NCI-H2196 treated with DMSO at 0.1 percent for 48 hours (cell line): Measurements from ENCODE around the gene NXPH1.
"Not testable (repeated sequence)": the region's sequence is repeated elsewhere in the genome, so short reads cannot be mapped to it uniquely, and the experiment has no call there.

ENCODE experiments used
- DNase-seq: peaks from one replicate; lab custom pipeline; 2025; ENCODE audit not compliant: unreplicated experiment; lab: John Stamatoyannopoulos, UW

NXPH1 gene

GRCh38 chr7:8684426-8684825 lies 251.0 kb downstream of the NXPH1 start:
- DNase-seq, result no peak

- DNase-seq, result no peak
Observed at GRCh38 chr7:8699875-8700624, 266.6 kb downstream of the NXPH1 start.

- DNase-seq, result no peak
Observed at GRCh38 chr7:8702807-8703206, 269.4 kb downstream of the NXPH1 start.

- no peak for DNase-seq
Observed at GRCh38 chr7:8710124-8710523, 276.7 kb downstream of the NXPH1 start.

GRCh38 chr7:8714791-8715190 lies 281.4 kb downstream of the NXPH1 start:
- no peak for DNase-seq

- DNase-seq, result no peak
Observed at GRCh38 chr7:8719102-8719501, 285.7 kb downstream of the NXPH1 start.

- DNase-seq, result no peak
Observed at GRCh38 chr7:8724080-8724718, 290.8 kb downstream of the NXPH1 start.

GRCh38 chr7:8731756-8732155 lies 298.3 kb downstream of the NXPH1 start:
- DNase-seq, result not testable (repeated sequence)

- DNase-seq, result no peak
Observed at GRCh38 chr7:8739837-8740236, 306.4 kb downstream of the NXPH1 start.

- no peak for DNase-seq
Observed at GRCh38 chr7:8742837-8743236, 309.4 kb downstream of the NXPH1 start.

- DNase-seq, result no peak
Observed at GRCh38 chr7:8747338-8747737, 313.9 kb downstream of the NXPH1 start.

GRCh38 chr7:8751557-8752231 lies 318.3 kb downstream of the NXPH1 start:
- no peak for DNase-seq

GRCh38 chr7:8753355-8753754 lies 319.9 kb downstream of the NXPH1 start:
- DNase-seq, result no peak

- no peak for DNase-seq
Observed at GRCh38 chr7:8761731-8762130, 328.3 kb downstream of the NXPH1 start.

- no peak for DNase-seq
Observed at GRCh38 chr7:8762803-8763202, 329.4 kb downstream of the NXPH1 start.

GRCh38 chr7:8765374-8765773 lies 332.0 kb downstream of the NXPH1 start:
- no peak for DNase-seq

- DNase-seq, result no peak
Observed at GRCh38 chr7:8773518-8773917, 340.1 kb downstream of the NXPH1 start.

GRCh38 chr7:8778459-8778858 lies 345.1 kb downstream of the NXPH1 start:
- no peak for DNase-seq

GRCh38 chr7:8781166-8781565 lies 347.8 kb downstream of the NXPH1 start:
- no peak for DNase-seq

- no peak for DNase-seq
Observed at GRCh38 chr7:8783229-8783628, 349.8 kb downstream of the NXPH1 start.

- no peak for DNase-seq
Observed at GRCh38 chr7:8785081-8785480, 351.7 kb downstream of the NXPH1 start.

GRCh38 chr7:8800986-8801385 lies 367.6 kb downstream of the NXPH1 start:
- no peak for DNase-seq
